Loucy (cell line): ENCODE results near the gene SLC39A8.

Experiments
- CTCF ChIP-seq: fragments of 200-600 bp; sonication (generic); conservative IDR thresholded peaks from 2 replicates; pipeline ENCODE4 v1.5.1; 2014; ENCODE audit warnings: mild to moderate bottlenecking, antibody characterized with exemption, low read length
- EZH2phosphoT487 ChIP-seq: fragments of 200-600 bp; IDR thresholded peaks from 2 replicates; pipeline ENCODE4 v1.6.1; 2018; ENCODE audit warnings: antibody characterized with exemption, mild to moderate bottlenecking, moderate library complexity, borderline replicate concordance

GRCh38 chr4:102244878-102245535 is 100.3 kb downstream of the SLC39A8 start:
- TF ChIP-seq CTCF (no peak), EZH2phosphoT487 (no peak)
